Hepatocyte (in vitro differentiated cells): ENCODE results near the gene BCKDHB. TPM values are rescaled to one million over a fixed set of nuclear protein-coding genes. Genes with fewer than 3 reads are reported as not detected.

Source experiments
- DNase-seq: peaks from one replicate; pipeline ENCODE4 v3.0.0-alpha.2; 2016; ENCODE audit warnings: low spot score
- H2AFZ ChIP-seq: fragments of 200-600 bp; sonication (generic); 2 replicates; pipeline ENCODE4 v1.6.0; 2016; ENCODE audit warnings: antibody characterized with exemption, mild to moderate bottlenecking
- H3K27ac ChIP-seq: fragments of 200-600 bp; sonication (generic); 2 replicates; pipeline ENCODE4 v1.5.1; 2016; ENCODE audit warnings: mild to moderate bottlenecking
- H3K27me3 ChIP-seq: fragments of 200-600 bp; sonication (generic); 2 replicates; pipeline ENCODE4 v1.6.1; 2016
- H3K36me3 ChIP-seq: fragments of 200-600 bp; sonication (generic); replicated peaks from 2 replicates; pipeline ENCODE4 v1.5.1; 2016; ENCODE audit warnings: low read depth; ENCODE audit not compliant: insufficient read depth
- H3K4me1 ChIP-seq: fragments of 200-600 bp; sonication (generic); 2 replicates; pipeline ENCODE4 v1.5.1; 2016; ENCODE audit warnings: mild to moderate bottlenecking, moderate library complexity; ENCODE audit not compliant: insufficient read depth
- H3K4me2 ChIP-seq: fragments of 200-600 bp; sonication (generic); 2 replicates; pipeline ENCODE4 v1.6.0; 2016
- H3K4me3 ChIP-seq: fragments of 200-600 bp; sonication (generic); 2 replicates; pipeline ENCODE4 v1.5.1; 2016; ENCODE audit warnings: mild to moderate bottlenecking
- H3K79me2 ChIP-seq: fragments of 200-600 bp; sonication (generic); 2 replicates; pipeline ENCODE4 v1.6.0; 2017; ENCODE audit warnings: mild to moderate bottlenecking
- H3K9me2 ChIP-seq: fragments of 200-600 bp; sonication (generic); replicated peaks from 2 replicates; pipeline ENCODE4 v1.6.0; 2017; ENCODE audit warnings: mild to moderate bottlenecking; ENCODE audit not compliant: insufficient read depth
- H3K9me3 ChIP-seq: fragments of 200-600 bp; sonication (generic); 2 replicates; pipeline ENCODE4 v1.5.1; 2016; ENCODE audit warnings: low read depth, mild to moderate bottlenecking
- H4K20me1 ChIP-seq: fragments of 200-600 bp; sonication (generic); 2 replicates; pipeline ENCODE4 v1.6.0; 2016; ENCODE audit warnings: mild to moderate bottlenecking; ENCODE audit not compliant: insufficient read depth, poor library complexity, severe bottlenecking
- CTCF ChIP-seq: fragments of 200-600 bp; sonication (generic); IDR thresholded peaks from 2 replicates; pipeline ENCODE4 v1.5.1; 2016; ENCODE audit warnings: antibody characterized with exemption, mild to moderate bottlenecking; ENCODE audit not compliant: poor library complexity
- EZH2 ChIP-seq: fragments of 200-600 bp; sonication (generic); IDR thresholded peaks from 2 replicates; pipeline ENCODE4 v1.6.1; 2016; ENCODE audit warnings: antibody characterized with exemption, mild to moderate bottlenecking, borderline replicate concordance
- EZH2phosphoT487 ChIP-seq: fragments of 200-600 bp; sonication (generic); IDR thresholded peaks from one replicate; pipeline ENCODE4 v1.6.1; 2018; ENCODE audit warnings: antibody characterized with exemption, mild to moderate bottlenecking, low read depth, moderate library complexity; ENCODE audit not compliant: unreplicated experiment, severe bottlenecking
- WGBS: methylation state at CpG from one replicate; pipeline ENCODE4 v1.1.6; 2016; ENCODE audit warnings: low lambda C conversion rate; ENCODE audit errors: missing lambda C conversion rate; 5-methylcytosine and 5-hydroxymethylcytosine counted together
- polyA plus RNA-seq: library from polyadenylated mRNA; unstranded; fragments of >200 nt; fragmentation: Nextera tagmentation; extraction: Ambion mirVana; gene quantifications from 2 replicates; pipeline ENCODE4 v1.2.1, GENCODE V29; 2016
- total RNA-seq: library from RNA; depleted of rRNA; stranded (reverse); fragments of >200 nt; gene quantifications from 2 replicates; pipeline ENCODE4 v1.2.3, GENCODE V29; 2014

Gene BCKDHB
- total and polyA plus RNA-seq, 2 experiments from 2014 or later, result 28.7 to 32.0 TPM

GRCh38 chr6:80227545-80228105 is 121.2 kb downstream of the BCKDHB start:
- Histone ChIP-seq H3K79me2 (no peaks in the 10 kb centered on the region), H3K27ac (no peak overlapping the region), H3K9me2 (no peaks in the 10 kb centered on the region), H2AFZ (no peak overlapping the region), H3K4me1 (no peaks in the 10 kb centered on the region), H4K20me1 (no peaks in the 10 kb centered on the region), H3K4me3 (no peak overlapping the region), H3K36me3 (no peaks in the 10 kb centered on the region), H3K27me3 (no peaks in the 10 kb centered on the region), H3K4me2 (no peak overlapping the region), H3K9me3 (no peaks in the 10 kb centered on the region)
- 39% methylated on average over 2 of the region's 2 CpGs for WGBS
- TF ChIP-seq EZH2, result no peak
- TF ChIP-seq CTCF, result no peak
- TF ChIP-seq EZH2phosphoT487, result no peak
- no peak for DNase-seq

DNA sequence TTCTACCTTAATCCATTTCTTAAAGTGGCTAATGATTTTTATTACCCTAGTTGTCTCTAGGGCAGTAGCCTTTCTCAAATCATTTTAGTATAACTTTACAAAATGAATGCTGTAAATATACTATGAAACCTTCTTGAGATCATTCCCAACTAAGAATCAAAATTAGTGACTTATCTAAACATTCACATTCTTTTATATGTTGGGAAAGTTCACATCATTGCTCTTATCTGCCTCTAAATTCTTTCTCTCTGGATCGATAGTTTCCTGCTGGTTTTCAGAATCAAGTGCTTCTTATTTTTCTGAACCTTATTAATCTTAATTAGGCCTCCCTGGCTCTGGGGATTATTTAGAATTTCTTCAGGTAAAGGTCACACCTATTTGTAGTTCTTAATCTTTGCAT is 126.8 kb downstream of the BCKDHB start:
- H3K27me3 ChIP-seq, result no peaks in the 10 kb centered on the region
- no peaks in the 10 kb centered on the region for H4K20me1 ChIP-seq
- no peaks in the 10 kb centered on the region for H3K9me3 ChIP-seq
- H3K9me2 ChIP-seq, result no peaks in the 10 kb centered on the region
- WGBS, result 80% methylated on average over 1 of the region's 1 CpG
- no peak overlapping the region for H3K4me2 ChIP-seq
- no peaks in the 10 kb centered on the region for H3K4me1 ChIP-seq
- no peaks in the 10 kb centered on the region for H3K79me2 ChIP-seq
- H2AFZ ChIP-seq, result no peak overlapping the region
- no peak for DNase-seq
- H3K36me3 ChIP-seq, result no peaks in the 10 kb centered on the region
- H3K4me3 ChIP-seq, result no peak overlapping the region
- TF ChIP-seq EZH2 (no peak), CTCF (no peak), EZH2phosphoT487 (no peak)
- no peak overlapping the region for H3K27ac ChIP-seq

DNA sequence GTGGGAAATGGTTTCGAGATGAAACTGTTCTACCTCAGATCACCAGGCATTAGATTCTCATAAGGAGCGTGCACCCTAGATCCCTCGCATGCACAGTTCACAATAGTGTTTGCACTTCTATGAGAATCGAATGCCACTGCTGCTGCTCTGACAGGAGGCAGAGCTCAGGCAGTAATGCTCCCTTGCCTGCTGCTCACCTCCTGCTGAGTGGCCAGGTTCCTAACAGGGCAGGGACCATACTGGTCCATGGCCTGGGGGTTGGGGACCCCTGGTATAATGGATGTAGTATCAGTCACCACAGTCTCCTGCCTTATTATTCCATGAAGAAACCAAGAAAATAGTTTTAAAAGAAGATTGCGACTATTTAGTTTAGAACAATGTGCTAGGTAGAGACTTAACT is 127.5 kb downstream of the BCKDHB start:
- no peaks in the 10 kb centered on the region for H3K9me2 ChIP-seq
- H3K79me2 ChIP-seq, result no peaks in the 10 kb centered on the region
- H3K4me1 ChIP-seq, result no peaks in the 10 kb centered on the region
- DNase-seq, result no peak
- 92% methylated on average over 5 of the region's 5 CpGs for WGBS
- no peak overlapping the region for H3K4me3 ChIP-seq
- no peak overlapping the region for H3K27ac ChIP-seq
- no peaks in the 10 kb centered on the region for H3K9me3 ChIP-seq
- H2AFZ ChIP-seq, result no peak overlapping the region
- TF ChIP-seq CTCF (no peak), EZH2 (no peak), EZH2phosphoT487 (no peak)
- no peaks in the 10 kb centered on the region for H3K36me3 ChIP-seq
- H3K27me3 ChIP-seq, result no peaks in the 10 kb centered on the region
- H4K20me1 ChIP-seq, result no peaks in the 10 kb centered on the region
- no peak overlapping the region for H3K4me2 ChIP-seq

DNA sequence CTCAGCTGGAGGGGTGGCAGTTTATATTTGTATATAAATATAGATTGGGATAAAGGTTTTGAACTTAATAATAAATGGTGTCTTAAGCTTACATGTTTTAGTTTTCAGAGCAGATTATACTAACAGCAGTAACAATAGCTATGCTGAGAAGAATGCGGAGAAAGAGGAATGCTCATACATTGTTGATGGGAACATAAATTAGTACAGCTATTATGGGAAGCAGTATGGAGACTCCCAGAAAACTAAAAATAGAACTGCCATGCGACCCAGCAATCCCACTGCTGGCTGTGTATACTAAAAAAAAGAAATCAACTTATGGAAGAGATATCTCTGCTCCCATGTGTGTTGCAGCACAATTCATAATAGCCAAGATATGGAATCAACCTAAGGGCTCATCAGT is 127.9 kb downstream of the BCKDHB start:
- Histone ChIP-seq H3K9me2 (no peaks in the 10 kb centered on the region), H3K27ac (no peak overlapping the region), H3K4me3 (no peak overlapping the region), H3K27me3 (no peaks in the 10 kb centered on the region), H3K4me1 (no peaks in the 10 kb centered on the region), H3K4me2 (no peak overlapping the region), H3K36me3 (no peaks in the 10 kb centered on the region), H3K9me3 (no peaks in the 10 kb centered on the region), H2AFZ (no peak overlapping the region), H3K79me2 (no peaks in the 10 kb centered on the region), H4K20me1 (no peaks in the 10 kb centered on the region)
- 77% methylated on average over 2 of the region's 2 CpGs for WGBS
- TF ChIP-seq EZH2, result no peak
- no peak for TF ChIP-seq CTCF
- no peak for TF ChIP-seq EZH2phosphoT487
- no peak for DNase-seq
